ENCODE results near the gene COG8.
"Not testable (repeated sequence)": the region's sequence is repeated elsewhere in the genome, so short reads cannot be mapped to it uniquely, and the experiment has no call there.

COG8 gene

GRCh38 chr16:69365901-69366300, 26.5 kb upstream of the COG8 start:
- no peak for TF ChIP-seq ZFX (IDR thresholded peaks at IDR 0.05; ENCODE audit: borderline replicate concordance)
- TF ChIP-seq CTCF (IDR thresholded peaks at IDR 0.05), result no peak
- H3K27ac ChIP-seq, result no peak overlapping the region

GRCh38 chr16:69364088-69364487, 24.7 kb upstream of the COG8 start:
- H3K27ac ChIP-seq, result no peak overlapping the region
- TF ChIP-seq CTCF (IDR thresholded peaks at IDR 0.05) (no peak), ZFX (IDR thresholded peaks at IDR 0.05; ENCODE audit: borderline replicate concordance) (no peak)

GRCh38 chr16:69363281-69363717, 23.9 kb upstream of the COG8 start:
- H3K27ac ChIP-seq, result no peak overlapping the region
- TF ChIP-seq ZFX (IDR thresholded peaks at IDR 0.05; ENCODE audit: borderline replicate concordance), result no peak
- TF ChIP-seq CTCF (IDR thresholded peaks at IDR 0.05), result no peak

GRCh38 chr16:69360070-69360469, 20.7 kb upstream of the COG8 start:
- H3K27ac ChIP-seq, result not testable (repeated sequence)

GRCh38 chr16:69351309-69352027, 12.1 kb upstream of the COG8 start, which contains the start of gene TMED6:
TMED6 (minus strand) TSS chr16:69351786; CDS start chr16:69351753, 33 bp downstream.
- no peak for TF ChIP-seq CTCF (IDR thresholded peaks at IDR 0.05)
- TF ChIP-seq ZFX (IDR thresholded peaks at IDR 0.05; ENCODE audit: borderline replicate concordance), result no peak
- peak within 1 kb of the TSS; percentile 76 for H3K27ac ChIP-seq

- TF ChIP-seq CTCF (IDR thresholded peaks at IDR 0.05) (no peak), ZFX (IDR thresholded peaks at IDR 0.05; ENCODE audit: borderline replicate concordance) (no peak)
- peak overlapping the region; percentile 76 for H3K27ac ChIP-seq
These were observed 11.3 kb upstream of the COG8 start for GRCh38 chr16:69350536-69351133.

DNA sequence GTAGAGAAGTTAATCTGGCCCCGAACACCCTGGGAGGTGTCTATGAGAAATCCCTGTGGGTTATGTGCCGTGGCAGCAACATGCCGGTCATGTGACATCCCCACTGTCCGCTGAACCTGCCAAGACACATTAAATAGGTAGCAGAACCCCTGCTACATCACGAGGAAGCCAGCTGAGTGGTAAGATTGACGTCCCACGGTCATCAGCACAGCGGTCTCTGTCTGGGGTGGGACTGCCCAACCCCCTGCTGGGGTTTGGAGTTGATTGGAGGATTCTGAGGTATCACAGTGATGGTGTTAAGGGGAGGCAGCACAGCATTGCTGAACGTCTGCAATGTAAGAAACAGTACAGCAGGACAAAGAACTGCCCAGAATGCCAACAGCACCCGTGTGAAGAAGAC, 10.2 kb upstream of the COG8 start:
- TF ChIP-seq ZFX (IDR thresholded peaks at IDR 0.05; ENCODE audit: borderline replicate concordance) (no peak), CTCF (IDR thresholded peaks at IDR 0.05) (no peak)
- H3K27ac ChIP-seq, result 0 out of 2 replicates have a peak overlapping the region, but pooled peaks have one; percentile 76
